Measurements from ENCODE around the gene ATF7. TPM values are rescaled to one million over a fixed set of nuclear protein-coding genes. Genes with fewer than 3 reads are reported as not detected.

ATF7 gene
- total and polyA plus RNA-seq, 2 donors (not counting 3 experiments of a cell fraction or from before 2014, with no cell fraction given) = 36.0 to 68.5 TPM

- Histone ChIP-seq H3K27me3 (ENCODE audit: control insufficient read depth in 2 of 2, insufficient read depth in 2 of 2, low read length in 2 of 2) (no peaks in the 10 kb centered on the region), H3K27ac (ENCODE audit: insufficient read depth, low read depth, low read length) (no peak overlapping the region), H3K36me3 (ENCODE audit: control insufficient read depth in 2 of 2, extremely low read depth in 1 of 2, insufficient read depth in 2 of 2, low read length in 2 of 2) (peaks cover 3 to 36% of the 10 kb centered on the region in 2 experiments), H3K79me2 (ENCODE audit: control insufficient read depth, insufficient read depth, low read length) (peaks cover 9% of the 10 kb centered on the region), H2AFZ (ENCODE audit: low read depth, low read length) (no peak overlapping the region), H3K4me2 (ENCODE audit: insufficient read depth, low read length) (no peak overlapping the region), H4K20me1 (replicated peaks; ENCODE audit: control insufficient read depth, extremely low read depth, insufficient read depth, low read length) (no peaks in the 10 kb centered on the region), H3K9me3 (replicated peaks; ENCODE audit: control insufficient read depth, insufficient read depth, low read length) (no peaks in the 10 kb centered on the region), H3K4me1 (ENCODE audit: control insufficient read depth, extremely low read depth, insufficient read depth, low read length) (peaks cover 19% of the 10 kb centered on the region), H3K9ac (replicated peaks; ENCODE audit: extremely low read depth, insufficient read depth, low read length) (no peak overlapping the region), H3K4me3 (replicated peaks in 1 of 3; ENCODE audit: insufficient read depth in 1 of 3, low read depth in 1 of 3, low read length in 3 of 3) (no peak overlapping the region), H3K9me1 (replicated peaks; ENCODE audit: control insufficient read depth, extremely low read depth, insufficient read depth, low read length) (no peaks in the 10 kb centered on the region)
- TF ChIP-seq POLR2AphosphoS5 (IDR thresholded peaks at IDR 0.05; ENCODE audit: insufficient read depth, low read depth, low read length) = no peak
- TF ChIP-seq MYC (IDR thresholded peaks at IDR 0.05; ENCODE audit: low read depth, low read length) = no peak
- no peak for TF ChIP-seq GATA2 (IDR thresholded peaks at IDR 0.05; ENCODE audit: insufficient read depth, insufficient read length, low read depth, low read length)
- TF ChIP-seq POLR2A (IDR thresholded peaks at IDR 0.05; ENCODE audit: low read depth, low read length) = no peak
- no peak for TF ChIP-seq EZH2 (IDR thresholded peaks at IDR 0.05; ENCODE audit: borderline replicate concordance, low read depth, low read length, severe bottlenecking)
- no peak for TF ChIP-seq JUN (IDR thresholded peaks at IDR 0.05; ENCODE audit: borderline replicate concordance, insufficient read depth, insufficient read length, low read depth)
- TF ChIP-seq, protein P1, sequence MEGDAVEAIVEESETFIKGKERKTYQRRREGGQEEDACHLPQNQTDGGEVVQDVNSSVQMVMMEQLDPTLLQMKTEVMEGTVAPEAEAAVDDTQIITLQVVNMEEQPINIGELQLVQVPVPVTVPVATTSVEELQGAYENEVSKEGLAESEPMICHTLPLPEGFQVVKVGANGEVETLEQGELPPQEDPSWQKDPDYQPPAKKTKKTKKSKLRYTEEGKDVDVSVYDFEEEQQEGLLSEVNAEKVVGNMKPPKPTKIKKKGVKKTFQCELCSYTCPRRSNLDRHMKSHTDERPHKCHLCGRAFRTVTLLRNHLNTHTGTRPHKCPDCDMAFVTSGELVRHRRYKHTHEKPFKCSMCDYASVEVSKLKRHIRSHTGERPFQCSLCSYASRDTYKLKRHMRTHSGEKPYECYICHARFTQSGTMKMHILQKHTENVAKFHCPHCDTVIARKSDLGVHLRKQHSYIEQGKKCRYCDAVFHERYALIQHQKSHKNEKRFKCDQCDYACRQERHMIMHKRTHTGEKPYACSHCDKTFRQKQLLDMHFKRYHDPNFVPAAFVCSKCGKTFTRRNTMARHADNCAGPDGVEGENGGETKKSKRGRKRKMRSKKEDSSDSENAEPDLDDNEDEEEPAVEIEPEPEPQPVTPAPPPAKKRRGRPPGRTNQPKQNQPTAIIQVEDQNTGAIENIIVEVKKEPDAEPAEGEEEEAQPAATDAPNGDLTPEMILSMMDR (IDR thresholded peaks at IDR 0.05; ENCODE audit: extremely low read depth in 1 of 2, insufficient read depth in 1 of 2, low read depth in 1 of 2, low read length in 2 of 2) = no peak
- TF ChIP-seq FOS (IDR thresholded peaks at IDR 0.05; ENCODE audit: borderline replicate concordance, insufficient read depth, low read length) = no peak
- no peak for TF ChIP-seq MAX (IDR thresholded peaks at IDR 0.05; ENCODE audit: insufficient read depth, insufficient read length)
- POLR2A ChIA-PET = no interaction called here
- no TSS peak for BruUV-seq (replicated peaks)
- CTCF ChIA-PET = interaction anchor here (1.0 to 2.5 kb wide), 3 partner anchors 29 to 185 kb away, joined by 3 to 7 read pairs (median 3); partner anchors contain the start of gene AAAS
- dilution Hi-C loops (cut with MboI; ENCODE audit: extremely low pct_ligation_motif_present, low sequenced_read_pairs) (no loop called here), intact Hi-C loops (cut with micrococcal nuclease) (no loop called here)
- DNase-seq (ENCODE audit: low read depth, low spot score) (no peak), FAIRE-seq (no peak)
These were observed 120.4 kb downstream of the ATF7 start for GRCh38 chr12:53505555-53506449.
